NCI-H526 (cell line): Measurements from ENCODE around the gene NAXD.
"Not testable (repeated sequence)": the region's sequence is repeated elsewhere in the genome, so short reads cannot be mapped to it uniquely, and the experiment has no call there.

Source experiments
- DNase-seq, 2 experiments: peaks; one replicate each; lab custom pipeline; 2025; lab: John Stamatoyannopoulos, UW

NAXD gene

GRCh38 chr13:110628952-110629701 lies 13.8 kb downstream of the NAXD start:
- no peak for DNase-seq

GRCh38 chr13:110629735-110630134 lies 14.4 kb downstream of the NAXD start:
- DNase-seq, result no peak

GRCh38 chr13:110630566-110631119 lies 15.3 kb downstream of the NAXD start:
- no peak for DNase-seq

- not testable (repeated sequence) for DNase-seq
Measured at GRCh38 chr13:110632255-110632654, 16.9 kb downstream of the NAXD start.

- no peak for DNase-seq
Measured at GRCh38 chr13:110633776-110634175, 18.4 kb downstream of the NAXD start.

GRCh38 chr13:110634558-110634957 lies 19.2 kb downstream of the NAXD start:
- no peak for DNase-seq

- no peak for DNase-seq
Measured at GRCh38 chr13:110635405-110636002, 20.2 kb downstream of the NAXD start.

- no peak for DNase-seq
Measured at GRCh38 chr13:110636053-110636475, 20.7 kb downstream of the NAXD start.

- no peak for DNase-seq
Measured at GRCh38 chr13:110636701-110637201, 21.4 kb downstream of the NAXD start.

GRCh38 chr13:110637275-110637674 lies 21.9 kb downstream of the NAXD start:
- no peak for DNase-seq

- DNase-seq, result no peak
Measured at GRCh38 chr13:110637747-110638146, 22.4 kb downstream of the NAXD start.

GRCh38 chr13:110638257-110638656 lies 22.9 kb downstream of the NAXD start:
- DNase-seq, result no peak

- DNase-seq, result no peak
Measured at GRCh38 chr13:110638814-110639806, 23.8 kb downstream of the NAXD start.

- no peak for DNase-seq
Measured at GRCh38 chr13:110639935-110640334, 24.6 kb downstream of the NAXD start.

GRCh38 chr13:110640591-110641029 lies 25.3 kb downstream of the NAXD start:
- no peak for DNase-seq

- DNase-seq, result no peak
Measured at GRCh38 chr13:110641055-110642015, 26.0 kb downstream of the NAXD start.

- DNase-seq, result no peak
Measured at GRCh38 chr13:110642291-110642981, 27.1 kb downstream of the NAXD start.

- DNase-seq, result no peak
Measured at GRCh38 chr13:110643324-110643723, 28.0 kb downstream of the NAXD start.

GRCh38 chr13:110643768-110644421 lies 28.6 kb downstream of the NAXD start:
- DNase-seq, result no peak
